NCI-H748 (cell line): ENCODE measurements around the gene ZSWIM8.
"Not testable (repeated sequence)": the region's sequence is repeated elsewhere in the genome, so short reads cannot be mapped to it uniquely, and the experiment has no call there.

Experiments
- DNase-seq: peaks from one replicate; lab custom pipeline; 2025; ENCODE audit not compliant: unreplicated experiment; lab: John Stamatoyannopoulos, UW

The ZSWIM8 gene

GRCh38 chr10:73773152-73773879, 12.1 kb upstream of the ZSWIM8 start:
- peak; percentile 19 for DNase-seq

- DNase-seq = peak; percentile 20
These were observed 10.8 kb upstream of the ZSWIM8 start for GRCh38 chr10:73774637-73775036.

- DNase-seq = no peak
These were observed 6.4 kb upstream of the ZSWIM8 start for GRCh38 chr10:73779018-73779417.

- DNase-seq = no peak
These were observed 5.7 kb upstream of the ZSWIM8 start for GRCh38 chr10:73779539-73780197.

GRCh38 chr10:73780301-73780700, 5.1 kb upstream of the ZSWIM8 start:
- no peak for DNase-seq

- peak; percentile 32 for DNase-seq
These were observed 4.4 kb upstream of the ZSWIM8 start for GRCh38 chr10:73780966-73781365.

GRCh38 chr10:73781548-73781878, 3.9 kb upstream of the ZSWIM8 start:
- no peak for DNase-seq

- peak; percentile 84 for DNase-seq
These were observed 3.3 kb upstream of the ZSWIM8 start, which contains the start of gene CHCHD1 for GRCh38 chr10:73781879-73782748. TSS of gene CHCHD1 (plus strand) at chr10:73782048. CDS start at chr10:73782076, 28 bp downstream.

GRCh38 chr10:73782749-73783085, 2.7 kb upstream of the ZSWIM8 start:
- no peak for DNase-seq

GRCh38 chr10:73785721-73786511, 510 bp downstream of the ZSWIM8 start:
- peak; percentile 35 for DNase-seq

GRCh38 chr10:73786512-73786885, 1.1 kb downstream of the ZSWIM8 start:
- DNase-seq = peak; percentile 30

- DNase-seq = not testable (repeated sequence)
These were observed 1.8 kb downstream of the ZSWIM8 start for GRCh38 chr10:73787031-73787800.

- DNase-seq = no peak
These were observed 3.7 kb downstream of the ZSWIM8 start for GRCh38 chr10:73788864-73789658.

GRCh38 chr10:73789659-73790055, 4.3 kb downstream of the ZSWIM8 start:
- DNase-seq = no peak

GRCh38 chr10:73790886-73791625, 5.7 kb downstream of the ZSWIM8 start:
- no peak for DNase-seq

GRCh38 chr10:73791871-73792400, 6.5 kb downstream of the ZSWIM8 start:
- DNase-seq = no peak

- no peak for DNase-seq
These were observed 8.1 kb downstream of the ZSWIM8 start for GRCh38 chr10:73793456-73793855.

GRCh38 chr10:73795491-73795890, 10.1 kb downstream of the ZSWIM8 start:
- DNase-seq = not testable (repeated sequence)

GRCh38 chr10:73796035-73796434, 10.6 kb downstream of the ZSWIM8 start:
- DNase-seq = not testable (repeated sequence)
